Measurements from ENCODE around the gene IZUMO4.

Gene IZUMO4

DNA sequence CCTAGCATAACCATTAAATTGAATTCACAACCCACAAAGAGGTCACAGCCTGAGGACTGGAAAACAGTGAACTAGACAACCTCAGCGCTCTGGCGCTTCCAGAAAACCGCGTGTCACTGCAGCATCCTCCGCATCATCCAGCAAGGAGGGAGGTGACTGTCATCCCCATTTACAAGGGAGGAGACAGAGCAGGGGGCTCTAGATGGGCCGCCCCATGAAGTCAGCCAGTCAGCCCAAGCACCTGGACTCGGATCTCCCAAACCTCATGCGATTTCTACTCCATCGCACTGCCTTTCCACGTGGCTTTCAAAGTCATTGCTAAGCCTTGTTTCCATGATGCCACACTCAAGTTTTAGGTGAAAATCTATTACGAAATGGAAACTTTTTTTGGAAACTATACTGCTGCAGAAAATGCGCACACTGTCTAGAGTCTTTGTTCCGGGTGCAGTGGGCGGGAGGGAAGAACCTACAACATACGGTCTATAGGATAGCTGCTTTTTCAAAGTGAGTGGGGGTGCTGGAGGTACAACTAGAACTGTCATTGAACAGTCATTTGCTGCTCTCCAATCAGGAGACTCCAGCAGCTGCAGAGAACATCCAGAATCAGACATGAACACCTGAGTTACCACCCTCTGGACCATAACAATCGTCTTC is 51.9 kb downstream of the IZUMO4 start:
- in situ Hi-C loops (cut with HindIII; ENCODE audit: low sequenced_read_pairs) = no loop called here
- TF ChIP-seq, protein P1, sequence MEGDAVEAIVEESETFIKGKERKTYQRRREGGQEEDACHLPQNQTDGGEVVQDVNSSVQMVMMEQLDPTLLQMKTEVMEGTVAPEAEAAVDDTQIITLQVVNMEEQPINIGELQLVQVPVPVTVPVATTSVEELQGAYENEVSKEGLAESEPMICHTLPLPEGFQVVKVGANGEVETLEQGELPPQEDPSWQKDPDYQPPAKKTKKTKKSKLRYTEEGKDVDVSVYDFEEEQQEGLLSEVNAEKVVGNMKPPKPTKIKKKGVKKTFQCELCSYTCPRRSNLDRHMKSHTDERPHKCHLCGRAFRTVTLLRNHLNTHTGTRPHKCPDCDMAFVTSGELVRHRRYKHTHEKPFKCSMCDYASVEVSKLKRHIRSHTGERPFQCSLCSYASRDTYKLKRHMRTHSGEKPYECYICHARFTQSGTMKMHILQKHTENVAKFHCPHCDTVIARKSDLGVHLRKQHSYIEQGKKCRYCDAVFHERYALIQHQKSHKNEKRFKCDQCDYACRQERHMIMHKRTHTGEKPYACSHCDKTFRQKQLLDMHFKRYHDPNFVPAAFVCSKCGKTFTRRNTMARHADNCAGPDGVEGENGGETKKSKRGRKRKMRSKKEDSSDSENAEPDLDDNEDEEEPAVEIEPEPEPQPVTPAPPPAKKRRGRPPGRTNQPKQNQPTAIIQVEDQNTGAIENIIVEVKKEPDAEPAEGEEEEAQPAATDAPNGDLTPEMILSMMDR (IDR thresholded peaks at IDR 0.05; ENCODE audit: low read depth, low read length) = no peak
- DNase-seq (ENCODE audit: low read depth, low spot score) = no peak
- H3K4me3 ChIP-seq (ENCODE audit: low read depth, low read length) = no peak overlapping the region
